Renal cortex interstitium (tissue), 11 donors: Measurements from ENCODE around the gene ZC3H7B. TPM values are rescaled to one million over a fixed set of nuclear protein-coding genes. Genes with fewer than 3 reads are reported as not detected.

Experiments used
- DNase-seq, 11 donors: peaks; one replicate each; pipeline ENCODE4 v3.0.0-alpha.2; 2013; ENCODE audit warnings: low read depth in 9 of 11, low spot score in 4 of 11; ENCODE audit errors: extremely low read depth in 1 of 11
- polyA plus RNA-seq, 3 donors: library from polyadenylated mRNA; unstranded; fragments of 120-200 nt; gene quantifications; one replicate each; pipeline ENCODE4 v1.2.1, GENCODE V29; 2013; ENCODE audit not compliant: insufficient read length in 3 of 3

ZC3H7B gene
- polyA plus RNA-seq, 3 donors, result 71.3 to 99.4 (median 94.7) TPM

- DNase-seq, result no peak
These were observed 7.2 kb downstream of the ZC3H7B start for GRCh38 chr22:41308544-41308947.

- DNase-seq, result no peak
These were observed 9.0 kb downstream of the ZC3H7B start for GRCh38 chr22:41310336-41310735.

GRCh38 chr22:41311487-41311886 is 10.2 kb downstream of the ZC3H7B start:
- DNase-seq, result no peak

- DNase-seq, result no peak
These were observed 13.5 kb downstream of the ZC3H7B start for GRCh38 chr22:41314821-41315220.

GRCh38 chr22:41315586-41315985 is 14.3 kb downstream of the ZC3H7B start:
- no peak for DNase-seq

GRCh38 chr22:41320416-41321240 is 19.3 kb downstream of the ZC3H7B start:
- DNase-seq, result no peak

GRCh38 chr22:41324821-41325528 is 23.6 kb downstream of the ZC3H7B start:
- no peak for DNase-seq

- no peak for DNase-seq
These were observed 25.8 kb downstream of the ZC3H7B start for GRCh38 chr22:41327124-41327523.

- DNase-seq, result no peak
These were observed 28.8 kb downstream of the ZC3H7B start for GRCh38 chr22:41330169-41330568.

GRCh38 chr22:41332217-41332939 is 31.1 kb downstream of the ZC3H7B start:
- DNase-seq, result peak in 1 of 11 donors; percentile 3

GRCh38 chr22:41333806-41334205 is 32.5 kb downstream of the ZC3H7B start:
- no peak for DNase-seq

GRCh38 chr22:41334215-41334614 is 32.9 kb downstream of the ZC3H7B start:
- DNase-seq, result no peak

- DNase-seq, result no peak
These were observed 33.8 kb downstream of the ZC3H7B start for GRCh38 chr22:41334951-41335635.

- DNase-seq, result no peak
These were observed 37.4 kb downstream of the ZC3H7B start for GRCh38 chr22:41338614-41339212.

- no peak for DNase-seq
These were observed 38.5 kb downstream of the ZC3H7B start for GRCh38 chr22:41339823-41340222.

- DNase-seq, result no peak
These were observed 39.0 kb downstream of the ZC3H7B start for GRCh38 chr22:41340357-41340756.

- no peak for DNase-seq
These were observed 39.7 kb downstream of the ZC3H7B start for GRCh38 chr22:41341012-41341411.

- DNase-seq, result no peak
These were observed 40.7 kb downstream of the ZC3H7B start for GRCh38 chr22:41341990-41342389.

- no peak for DNase-seq
These were observed 42.0 kb downstream of the ZC3H7B start for GRCh38 chr22:41343300-41343699.
